ENCODE measurements around the gene IFI27L2.

GRCh38 chr14:94165744-94166143 lies 36.3 kb upstream of the IFI27L2 start:
- no peak for TF ChIP-seq EZH2 (IDR thresholded peaks at IDR 0.05; ENCODE audit: borderline replicate concordance, low read length)
- TF ChIP-seq CTCF (IDR thresholded peaks at IDR 0.05; ENCODE audit: low read length) = no peak

Data from OCI-LY1 (cell line).